Activated CD8-positive, alpha-beta T cell treated with anti-CD3 and anti-CD28 coated beads, Interleukin-2, amount 10 ng/mL, durations not matched to agents 7 days and 5 days (primary cell): ENCODE results near the gene SLC35E1. TPM values are rescaled to one million over a fixed set of nuclear protein-coding genes. Genes with fewer than 3 reads are reported as not detected.
A peak's percentile ranks its signal among the peaks of the same experiment; 100 is the strongest.

Experiments used
- ATAC-seq: fragments of 150-1000 bp; cut with Tn5 transposase; one replicate; pipeline ENCODE4 v1.10.0; 2021; ENCODE audit warnings: moderate library complexity
- CTCF ChIA-PET: fragments of 350-600 bp; sonication (Branson Sonifier 250); formaldehyde crosslinking; loops from one replicate; lab custom pipeline; 2021; ENCODE audit warnings: antibody characterized with exemption; lab: Charles Lee
- POLR2A ChIA-PET: fragments of 350-600 bp; sonication (Branson Sonifier 250); formaldehyde crosslinking; loops from one replicate; lab custom pipeline; 2021; ENCODE audit warnings: antibody characterized with exemption; lab: Charles Lee
- DNase-seq: peaks from one replicate; pipeline ENCODE4 v3.0.0-alpha.2; 2020
- H3K27ac Mint-ChIP-seq: one replicate; pipeline ENCODE4 v1.8.0; 2021; ENCODE audit warnings: mild to moderate bottlenecking, mixed read lengths
- H3K27me3 Mint-ChIP-seq: one replicate; pipeline ENCODE4 v1.8.0; 2021; ENCODE audit warnings: low read depth, mixed read lengths
- H3K36me3 Mint-ChIP-seq: one replicate; pipeline ENCODE4 v1.8.0; 2021; ENCODE audit warnings: low read depth, mixed read lengths
- H3K4me1 Mint-ChIP-seq: one replicate; pipeline ENCODE4 v1.8.0; 2021; ENCODE audit warnings: low read depth, mixed read lengths
- H3K4me3 Mint-ChIP-seq: one replicate; pipeline ENCODE4 v1.8.0; 2021; ENCODE audit warnings: mild to moderate bottlenecking, mixed read lengths
- H3K9me3 Mint-ChIP-seq: one replicate; pipeline ENCODE4 v1.8.0; 2022; ENCODE audit warnings: mixed read lengths; ENCODE audit not compliant: insufficient read depth
- total RNA-seq, 2 experiments: library from RNA; stranded (reverse); gene quantifications; one replicate each; pipeline ENCODE4 v1.2.3, GENCODE V29; 2021

Gene SLC35E1
- total RNA-seq: 10 to 100 TPM; 55.6 to 61.9 TPM

DNA sequence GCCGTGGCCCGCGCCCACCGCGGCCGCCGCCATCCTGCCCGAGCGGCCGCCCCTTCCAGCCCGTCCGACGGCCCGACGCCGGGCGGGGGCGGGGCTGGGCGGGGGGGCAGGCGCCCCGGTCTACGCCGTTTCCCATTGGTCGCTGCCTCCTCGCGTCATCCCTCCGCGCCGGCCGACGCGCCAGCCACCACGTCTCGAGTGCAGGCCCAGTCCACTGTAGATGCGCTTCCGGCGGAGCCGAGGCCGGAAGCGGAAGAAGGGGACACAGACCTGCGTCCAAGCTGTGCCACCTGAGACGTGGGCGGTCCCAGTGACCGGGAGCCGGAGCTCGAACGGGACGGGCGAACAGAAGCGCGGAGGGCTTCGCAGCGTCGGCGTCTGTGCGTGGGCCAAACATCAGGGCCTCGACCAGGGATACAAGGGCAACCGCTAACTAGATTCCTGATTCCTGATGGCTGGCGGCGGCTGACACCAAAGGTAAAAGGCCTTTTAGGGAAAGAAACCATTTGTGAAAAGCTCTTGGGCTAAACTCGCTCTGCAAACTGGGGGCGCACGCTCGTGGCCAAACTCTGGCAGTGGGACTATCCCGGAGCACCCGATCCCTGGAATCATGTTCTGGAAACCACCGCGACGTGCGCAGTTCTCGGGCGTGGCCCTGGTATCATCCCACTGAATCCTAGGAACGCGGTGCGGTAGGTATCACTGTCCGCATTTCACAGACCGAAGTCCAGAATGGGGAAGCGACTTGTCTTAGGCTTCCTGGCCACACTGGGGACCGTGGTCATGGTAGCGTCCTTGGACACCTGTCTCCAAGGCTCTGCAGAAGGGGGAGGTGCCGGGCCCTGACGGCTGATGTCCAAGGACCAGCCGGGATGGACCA, at the start of gene SLC35E1:
Gene SLC35E1, minus strand, starts transcription at position 84 of the 880 bp plus-strand sequence. Its CDS starts 51 bp downstream, at position 33.
- peaks cover 57% of the 10 kb centered on the region for H3K36me3 Mint-ChIP-seq
- peak; percentile 90 for ATAC-seq

GRCh38 chr19:16621165-16621800, 49.1 kb upstream of the SLC35E1 start:
- Mint-ChIP-seq H3K4me1 (peaks cover 60% of the 10 kb centered on the region), H3K36me3 (peaks cover 21% of the 10 kb centered on the region), H3K27me3 (no peaks in the 10 kb centered on the region), H3K4me3 (no peak overlapping the region), H3K9me3 (no peaks in the 10 kb centered on the region), H3K27ac (no peak overlapping the region)
- no peak for ATAC-seq
- DNase-seq: no peak
- POLR2A ChIA-PET: no interaction called here
- CTCF ChIA-PET: no interaction called here

More for the DNA sequence above, at the start of gene SLC35E1:
- peak; percentile 93 for DNase-seq
- H3K4me3 Mint-ChIP-seq: peak within 1 kb of the TSS; percentile 100
- CTCF ChIA-PET: interaction anchor here (2.0 to 2.5 kb wide), 3 partner anchors 11 to 40 kb away, joined by 9 to 15 read pairs (median 9); no protein-coding TSS in a partner anchor
- H3K4me1 Mint-ChIP-seq: peaks cover 66% of the 10 kb centered on the region
- H3K9me3 Mint-ChIP-seq: no peaks in the 10 kb centered on the region
- H3K27me3 Mint-ChIP-seq: no peaks in the 10 kb centered on the region
- POLR2A ChIA-PET: interaction anchor here (0.6 to 4.1 kb wide), 7 partner anchors 7 to 55 kb away, joined by 3 to 35 read pairs (median 6); partner anchors contain the start of gene MED26
- peak within 1 kb of the TSS; percentile 100 for H3K27ac Mint-ChIP-seq

DNA sequence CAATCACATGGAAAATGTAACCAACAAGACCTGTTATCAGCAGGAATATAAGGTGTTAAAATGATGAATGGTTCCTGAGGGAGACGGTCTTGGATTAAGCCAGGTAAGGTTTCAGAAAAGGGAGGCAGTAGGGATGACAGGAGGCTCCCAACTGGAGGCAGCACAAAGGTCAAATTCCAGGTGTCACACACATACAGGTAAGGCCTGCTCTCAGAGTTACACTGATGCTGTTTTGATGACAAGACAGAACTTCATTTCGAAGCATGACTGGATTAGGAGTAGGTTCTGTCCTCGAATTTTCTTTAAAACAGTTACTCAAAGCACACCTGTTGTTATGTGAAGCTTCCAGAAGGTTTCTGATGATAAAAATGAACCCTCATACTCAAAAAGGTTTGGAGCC, 48.4 kb upstream of the SLC35E1 start:
- ChIA-PET CTCF (no interaction called here), POLR2A (no interaction called here)
- Mint-ChIP-seq H3K27me3 (no peaks in the 10 kb centered on the region), H3K27ac (peak overlapping the region; percentile 30), H3K9me3 (no peaks in the 10 kb centered on the region), H3K36me3 (peaks cover 14% of the 10 kb centered on the region), H3K4me1 (peaks cover 60% of the 10 kb centered on the region), H3K4me3 (no peak overlapping the region)
- ATAC-seq (no peak), DNase-seq (no peak)

DNA sequence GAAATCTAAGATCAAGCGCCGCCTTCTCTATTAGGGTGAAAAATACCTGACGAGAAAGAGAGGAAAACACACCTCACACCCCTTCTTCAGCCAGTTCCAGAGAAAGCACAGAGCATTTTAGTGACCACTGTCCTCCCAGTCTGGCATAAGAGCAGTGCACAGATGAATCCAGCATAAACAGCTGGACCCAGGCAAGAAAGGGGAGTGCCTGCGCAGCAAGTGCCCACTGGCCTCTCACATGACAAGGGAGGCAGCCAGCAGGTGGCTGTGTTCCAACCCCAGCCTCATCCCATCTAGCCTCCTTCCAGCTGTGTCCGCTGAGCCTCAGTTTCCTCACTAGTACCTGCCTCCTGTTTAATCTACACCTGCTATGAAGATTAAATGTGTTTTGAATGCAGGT, 47.8 kb upstream of the SLC35E1 start:
- ATAC-seq: no peak
- ChIA-PET POLR2A (no interaction called here), CTCF (no interaction called here)
- Mint-ChIP-seq H3K27me3 (no peaks in the 10 kb centered on the region), H3K36me3 (peaks cover 9% of the 10 kb centered on the region), H3K4me3 (no peak overlapping the region), H3K4me1 (peaks cover 60% of the 10 kb centered on the region), H3K9me3 (no peaks in the 10 kb centered on the region), H3K27ac (peak overlapping the region; percentile 30)
- DNase-seq: no peak

DNA sequence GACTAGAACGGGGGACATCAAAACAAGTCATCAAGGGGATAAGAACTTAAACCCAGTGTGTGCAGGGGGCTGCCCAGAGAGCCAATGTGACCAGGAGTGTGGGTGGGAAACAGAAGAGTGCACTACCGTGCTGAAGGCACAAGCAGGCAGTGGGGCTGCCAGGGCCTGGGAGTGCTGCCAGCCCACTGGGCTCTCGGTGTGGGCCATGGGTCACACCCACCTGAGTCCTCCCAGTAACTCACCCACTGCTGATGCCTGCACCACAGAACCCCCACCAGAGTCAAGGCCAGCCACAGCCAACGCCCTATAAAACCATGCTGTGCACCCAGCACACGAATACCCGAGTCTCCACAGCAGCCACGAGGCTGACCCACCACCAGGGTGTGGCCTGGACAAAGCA, 47.2 kb upstream of the SLC35E1 start:
- H3K4me3 Mint-ChIP-seq: no peak overlapping the region
- H3K4me1 Mint-ChIP-seq: peaks cover 60% of the 10 kb centered on the region
- ATAC-seq (no peak), DNase-seq (no peak)
- H3K27ac Mint-ChIP-seq: no peak overlapping the region
- no peaks in the 10 kb centered on the region for H3K27me3 Mint-ChIP-seq
- CTCF ChIA-PET: no interaction called here
- POLR2A ChIA-PET: interaction anchor here (1.0 kb wide), 1 partner anchor 10 kb away, joined by 3 read pairs; no protein-coding TSS in a partner anchor
- peaks cover 4% of the 10 kb centered on the region for H3K36me3 Mint-ChIP-seq
- H3K9me3 Mint-ChIP-seq: no peaks in the 10 kb centered on the region

GRCh38 chr19:16618248-16618647, 46.0 kb upstream of the SLC35E1 start:
- no peak for ATAC-seq
- Mint-ChIP-seq H3K27ac (no peak overlapping the region), H3K27me3 (no peaks in the 10 kb centered on the region), H3K9me3 (no peaks in the 10 kb centered on the region), H3K36me3 (no peaks in the 10 kb centered on the region), H3K4me1 (peaks cover 68% of the 10 kb centered on the region), H3K4me3 (no peak overlapping the region)
- CTCF ChIA-PET: no interaction called here
- no peak for DNase-seq
- POLR2A ChIA-PET: interaction anchor here (0.8 to 3.2 kb wide), 2 partner anchors 9 to 52 kb away, joined by 3 to 16 read pairs; partner anchors contain the start of gene MED26

- DNase-seq: no peak
- Mint-ChIP-seq H3K27ac (peak overlapping the region; percentile 53), H3K36me3 (no peaks in the 10 kb centered on the region), H3K9me3 (no peaks in the 10 kb centered on the region), H3K4me1 (peaks cover 83% of the 10 kb centered on the region), H3K27me3 (no peaks in the 10 kb centered on the region), H3K4me3 (no peak overlapping the region)
- POLR2A ChIA-PET: interaction anchor here (1.0 to 3.2 kb wide), 3 partner anchors 9 to 12 kb away, joined by 3 to 16 read pairs (median 6); partner anchors contain the start of gene MED26
- CTCF ChIA-PET: interaction anchor here (1.1 to 1.3 kb wide), 2 partner anchors 28 to 431 kb away, joined by 4 to 7 read pairs; partner anchors contain the start of gene FAM32A
- ATAC-seq: no peak
These were observed 43.6 kb upstream of the SLC35E1 start for GRCh38 chr19:16615808-16616207.

GRCh38 chr19:16614941-16615340, 42.7 kb upstream of the SLC35E1 start:
- no peak for ATAC-seq
- Mint-ChIP-seq H3K36me3 (no peaks in the 10 kb centered on the region), H3K4me3 (no peak overlapping the region), H3K27me3 (no peaks in the 10 kb centered on the region), H3K4me1 (peaks cover 81% of the 10 kb centered on the region), H3K9me3 (no peaks in the 10 kb centered on the region), H3K27ac (peak overlapping the region; percentile 83)
- DNase-seq: no peak
- POLR2A ChIA-PET: interaction anchor here (1.0 kb wide), 2 partner anchors 9 to 13 kb away, joined by 3 to 6 read pairs; partner anchors contain the start of gene MED26
- CTCF ChIA-PET: interaction anchor here (1.1 to 1.3 kb wide), 2 partner anchors 27 to 430 kb away, joined by 4 to 7 read pairs; partner anchors contain the start of gene FAM32A

- H3K36me3 Mint-ChIP-seq: no peaks in the 10 kb centered on the region
- ATAC-seq (no peak), DNase-seq (no peak)
- H3K27me3 Mint-ChIP-seq: no peaks in the 10 kb centered on the region
- H3K4me1 Mint-ChIP-seq: peaks cover 71% of the 10 kb centered on the region
- H3K27ac Mint-ChIP-seq: peak overlapping the region; percentile 33
- POLR2A ChIA-PET: no interaction called here
- H3K9me3 Mint-ChIP-seq: no peaks in the 10 kb centered on the region
- CTCF ChIA-PET: no interaction called here
- no peak overlapping the region for H3K4me3 Mint-ChIP-seq
These were observed 41.6 kb upstream of the SLC35E1 start for GRCh38 chr19:16613841-16614240.

DNA sequence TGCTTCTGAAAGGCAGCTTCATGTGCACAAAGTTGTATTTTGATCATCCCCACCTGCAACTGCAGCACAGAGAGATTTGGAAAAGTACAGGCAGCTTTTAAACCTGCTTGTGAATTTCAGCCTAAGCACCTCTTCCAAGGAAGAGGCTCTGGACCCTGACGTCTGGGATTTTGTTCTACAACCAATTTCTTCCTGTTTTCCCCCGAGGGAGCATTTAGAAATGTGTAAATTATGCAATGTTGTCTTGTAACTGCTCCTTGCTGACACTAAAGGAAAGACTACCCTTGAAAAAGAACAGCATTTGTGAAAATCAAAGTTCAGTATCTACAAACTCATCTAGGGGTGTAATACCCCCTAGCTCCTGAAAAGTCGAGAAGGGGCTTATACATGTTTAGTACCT, 40.4 kb upstream of the SLC35E1 start:
- no peaks in the 10 kb centered on the region for H3K36me3 Mint-ChIP-seq
- no peak overlapping the region for H3K4me3 Mint-ChIP-seq
- ChIA-PET POLR2A (interaction anchor here (1.4 kb wide), 1 partner anchor 25 kb away, joined by 3 read pairs; no protein-coding TSS in a partner anchor), CTCF (interaction anchor here (1.2 to 1.5 kb wide), 4 partner anchors 11 to 116 kb away, joined by 3 to 9 read pairs (median 4); partner anchors contain the start of gene C19orf44)
- H3K27me3 Mint-ChIP-seq: no peaks in the 10 kb centered on the region
- H3K4me1 Mint-ChIP-seq: peaks cover 73% of the 10 kb centered on the region
- DNase-seq: no peak
- no peak for ATAC-seq
- H3K27ac Mint-ChIP-seq: no peak overlapping the region
- H3K9me3 Mint-ChIP-seq: no peaks in the 10 kb centered on the region

DNA sequence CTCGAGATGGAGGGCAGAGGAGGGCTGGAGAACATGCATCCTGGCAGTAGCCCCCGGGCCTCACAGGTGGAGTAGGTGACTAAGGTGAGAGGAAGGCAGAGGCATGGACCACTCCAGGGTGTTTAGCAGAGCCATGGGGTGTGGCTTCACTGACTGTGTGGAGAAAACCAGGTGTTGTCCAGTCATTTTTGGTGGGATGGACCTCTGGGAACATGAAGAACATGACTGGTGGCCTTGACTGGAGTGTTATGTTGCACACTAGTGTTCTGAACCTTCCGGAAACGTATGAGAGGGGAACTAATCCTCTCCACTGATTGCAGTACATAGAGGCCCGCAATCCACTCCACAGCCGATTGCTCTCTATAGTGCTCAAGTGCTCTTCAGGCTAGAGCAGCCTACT, 38.9 kb upstream of the SLC35E1 start:
- CTCF ChIA-PET: interaction anchor here (1.2 kb wide), 1 partner anchor 24 kb away, joined by 3 read pairs; no protein-coding TSS in a partner anchor
- Mint-ChIP-seq H3K9me3 (no peaks in the 10 kb centered on the region), H3K27me3 (no peaks in the 10 kb centered on the region), H3K27ac (peak overlapping the region; percentile 43), H3K4me3 (no peak overlapping the region), H3K4me1 (peaks cover 62% of the 10 kb centered on the region), H3K36me3 (no peaks in the 10 kb centered on the region)
- POLR2A ChIA-PET: no interaction called here
- DNase-seq (no peak), ATAC-seq (no peak)
